ENCODE measurements around the gene CCDC30. TPM values are rescaled to one million over a fixed set of nuclear protein-coding genes. Genes with fewer than 3 reads are reported as not detected.

The CCDC30 gene
- 8.4 TPM for total RNA-seq

GRCh38 chr1:42462828-42463763, at the start of gene CCDC30:
Gene CCDC30, plus strand, starts transcription at chr1:42463286. Its CDS starts 17,266 bp downstream, at chr1:42480552.
- DNase-seq (ENCODE audit: low spot score) = peak; percentile 98

- DNase-seq (ENCODE audit: low spot score) = no peak
Observed at GRCh38 chr1:42414551-42415496, 48.3 kb upstream of the CCDC30 start.

- no peak for DNase-seq (ENCODE audit: low spot score)
Observed at GRCh38 chr1:42417166-42417565, 45.9 kb upstream of the CCDC30 start.

GRCh38 chr1:42418516-42418915, 44.6 kb upstream of the CCDC30 start:
- no peak for DNase-seq (ENCODE audit: low spot score)

GRCh38 chr1:42419126-42419821, 43.8 kb upstream of the CCDC30 start:
- peak; percentile 24 for DNase-seq (ENCODE audit: low spot score)

GRCh38 chr1:42420121-42420520, 43.0 kb upstream of the CCDC30 start:
- no peak for DNase-seq (ENCODE audit: low spot score)

- no peak for DNase-seq (ENCODE audit: low spot score)
Observed at GRCh38 chr1:42420911-42421585, 42.0 kb upstream of the CCDC30 start.

GRCh38 chr1:42422737-42423136, 40.3 kb upstream of the CCDC30 start:
- DNase-seq (ENCODE audit: low spot score) = no peak

- no peak for DNase-seq (ENCODE audit: low spot score)
Observed at GRCh38 chr1:42423681-42424080, 39.4 kb upstream of the CCDC30 start.

- no peak for DNase-seq (ENCODE audit: low spot score)
Observed at GRCh38 chr1:42424201-42424600, 38.9 kb upstream of the CCDC30 start.

GRCh38 chr1:42427240-42427639, 35.8 kb upstream of the CCDC30 start:
- DNase-seq (ENCODE audit: low spot score) = no peak

GRCh38 chr1:42429603-42430002, 33.5 kb upstream of the CCDC30 start:
- DNase-seq (ENCODE audit: low spot score) = no peak

GRCh38 chr1:42430286-42431135, 32.6 kb upstream of the CCDC30 start:
- DNase-seq (ENCODE audit: low spot score) = no peak

- no peak for DNase-seq (ENCODE audit: low spot score)
Observed at GRCh38 chr1:42431514-42431913, 31.6 kb upstream of the CCDC30 start.

GRCh38 chr1:42432714-42433113, 30.4 kb upstream of the CCDC30 start:
- no peak for DNase-seq (ENCODE audit: low spot score)

- DNase-seq (ENCODE audit: low spot score) = no peak
Observed at GRCh38 chr1:42433369-42433768, 29.7 kb upstream of the CCDC30 start.

GRCh38 chr1:42434340-42434739, 28.7 kb upstream of the CCDC30 start:
- no peak for DNase-seq (ENCODE audit: low spot score)

- DNase-seq (ENCODE audit: low spot score) = no peak
Observed at GRCh38 chr1:42439940-42440339, 23.1 kb upstream of the CCDC30 start.

- no peak for DNase-seq (ENCODE audit: low spot score)
Observed at GRCh38 chr1:42442662-42443061, 20.4 kb upstream of the CCDC30 start.

GRCh38 chr1:42449256-42449655, 13.8 kb upstream of the CCDC30 start:
- DNase-seq (ENCODE audit: low spot score) = no peak
